Common myeloid progenitor, CD34-positive (primary cell): ENCODE measurements around the gene MICAL3.
"Not testable (repeated sequence)": the region's sequence is repeated elsewhere in the genome, so short reads cannot be mapped to it uniquely, and the experiment has no call there.

ENCODE experiments used
- CTCF ChIA-PET: fragments of 350-600 bp; sonication (Branson Sonifier 250); formaldehyde crosslinking; loops from one replicate; lab custom pipeline; 2021; ENCODE audit warnings: antibody characterized with exemption; lab: Charles Lee
- POLR2A ChIA-PET: fragments of 350-600 bp; sonication (Branson Sonifier 250); formaldehyde crosslinking; loops from one replicate; lab custom pipeline; 2021; ENCODE audit warnings: antibody characterized with exemption; lab: Charles Lee
- DNase-seq, 3 donors: peaks; one replicate each; pipeline versions ENCODE4 v3.0.0 to v3.0.0-alpha.2; 2013
- H3K27ac ChIP-seq, 2 experiments: 1 replicate in 1 of 2; 2 replicates in 1 of 2; pipeline ENCODE4 v1.7.0; 2013; ENCODE audit warnings: inconsistent platforms in 2 of 2, low read length in 2 of 2, mild to moderate bottlenecking in 2 of 2, low read depth in 1 of 2, moderate library complexity in 1 of 2; ENCODE audit not compliant: severe bottlenecking in 2 of 2, insufficient read depth in 1 of 2, poor library complexity in 1 of 2
- H3K27me3 ChIP-seq, 5 experiments: replicated peaks in 2 of 5; 1 replicate in 3 of 5; 2 replicates in 2 of 5; pipeline versions ENCODE4 v1.6.1 to v1.7.0; 2013; ENCODE audit warnings: low read length in 4 of 5, mild to moderate bottlenecking in 2 of 5, moderate library complexity in 2 of 5, inconsistent platforms in 1 of 5; ENCODE audit not compliant: insufficient read depth in 5 of 5, control insufficient read depth in 4 of 5
- H3K36me3 ChIP-seq, 4 experiments: 1 replicate in 2 of 4; 2 replicates in 2 of 4; pipeline versions ENCODE4 v1.6.1 to v1.7.0; 2013; ENCODE audit warnings: low read length in 3 of 4, control low read depth in 1 of 4, mild to moderate bottlenecking in 1 of 4; ENCODE audit not compliant: control insufficient read depth in 4 of 4, insufficient read depth in 4 of 4
- H3K4me1 ChIP-seq, 4 experiments: 1 replicate in 3 of 4; 2 replicates in 1 of 4; pipeline versions ENCODE4 v1.6.1 to v1.7.1; 2013; ENCODE audit warnings: low read length in 3 of 4, mild to moderate bottlenecking in 3 of 4, control low read depth in 1 of 4, inconsistent platforms in 1 of 4, moderate library complexity in 1 of 4; ENCODE audit not compliant: control insufficient read depth in 4 of 4, insufficient read depth in 4 of 4; ENCODE audit errors: control extremely low read depth in 1 of 4
- H3K4me3 ChIP-seq, 7 experiments: 1 replicate in 4 of 7; 2 replicates in 3 of 7; pipeline versions ENCODE4 v1.5.1 to v1.7.0; 2013; ENCODE audit warnings: mild to moderate bottlenecking in 7 of 7, low read length in 6 of 7, moderate library complexity in 6 of 7, inconsistent platforms in 2 of 7, low read depth in 2 of 7, control low read depth in 1 of 7; ENCODE audit not compliant: insufficient read depth in 4 of 7, control insufficient read depth in 1 of 7; ENCODE audit errors: extremely low read depth in 1 of 7
- H3K9me3 ChIP-seq, 5 experiments: 1 replicate in 4 of 5; 2 replicates in 1 of 5; pipeline versions ENCODE4 v1.6.1 to v1.7.1; 2013; ENCODE audit warnings: low read length in 4 of 5, mild to moderate bottlenecking in 2 of 5, inconsistent platforms in 1 of 5, low read depth in 1 of 5, moderate library complexity in 1 of 5; ENCODE audit not compliant: control insufficient read depth in 4 of 5, insufficient read depth in 2 of 5; ENCODE audit errors: control extremely low read depth in 1 of 5
- WGBS: methylation state at CpG from one replicate; pipeline ENCODE4 v1.1.5; 2013; ENCODE audit not compliant: insufficient coverage; 5-methylcytosine and 5-hydroxymethylcytosine counted together

Gene MICAL3

GRCh38 chr22:18056161-18056666 lies 31.9 kb upstream of the MICAL3 start:
- CTCF ChIA-PET, result interaction anchor here (0.9 to 1.6 kb wide), 3 partner anchors 10 to 226 kb away, joined by 3 to 5 read pairs (median 3); no protein-coding TSS in a partner anchor
- Histone ChIP-seq H3K4me3 (no peak overlapping the region), H3K27ac (no peak overlapping the region), H3K4me1 (peaks cover 0 to 2% (median 0%) of the 10 kb centered on the region in 4 experiments), H3K27me3 (no peaks in the 10 kb centered on the region), H3K9me3 (no peaks in the 10 kb centered on the region), H3K36me3 (no peaks in the 10 kb centered on the region)
- 93% methylated on average over 4 of the region's 4 CpGs for WGBS
- no peak for DNase-seq
- POLR2A ChIA-PET, result no interaction called here

GRCh38 chr22:18055619-18056160 lies 31.3 kb upstream of the MICAL3 start:
- ChIA-PET POLR2A (no interaction called here), CTCF (interaction anchor here (0.9 to 1.6 kb wide), 4 partner anchors 11 to 226 kb away, joined by 3 to 5 read pairs (median 4); no protein-coding TSS in a partner anchor)
- H3K36me3 ChIP-seq, result no peaks in the 10 kb centered on the region
- H3K27ac ChIP-seq, result no peak overlapping the region
- WGBS, result 95% methylated on average over 6 of the region's 7 CpGs
- no peaks in the 10 kb centered on the region for H3K27me3 ChIP-seq
- DNase-seq, result no peak
- no peak overlapping the region for H3K4me3 ChIP-seq
- peaks cover 0 to 2% (median 0%) of the 10 kb centered on the region in 4 experiments for H3K4me1 ChIP-seq
- no peaks in the 10 kb centered on the region for H3K9me3 ChIP-seq

GRCh38 chr22:18053216-18053946 lies 29.0 kb upstream of the MICAL3 start:
- H3K27ac ChIP-seq, H3K4me1 ChIP-seq, H3K9me3 ChIP-seq, DNase-seq, H3K4me3 ChIP-seq, H3K36me3 ChIP-seq, H3K27me3 ChIP-seq, POLR2A ChIA-PET: not testable (repeated sequence)
- WGBS, result 96% methylated on average over 18 of the region's 49 CpGs
- CTCF ChIA-PET, result interaction anchor here (1.1 kb wide), 1 partner anchor 168 kb away, joined by 3 read pairs; no protein-coding TSS in a partner anchor

GRCh38 chr22:18051113-18051512 lies 26.8 kb upstream of the MICAL3 start:
- WGBS, result 93% methylated on average over 5 of the region's 12 CpGs
- H3K27ac ChIP-seq, POLR2A ChIA-PET, H3K27me3 ChIP-seq, H3K9me3 ChIP-seq, H3K4me1 ChIP-seq, DNase-seq, H3K36me3 ChIP-seq, H3K4me3 ChIP-seq: not testable (repeated sequence)
- CTCF ChIA-PET, result interaction anchor here (1.3 kb wide), 1 partner anchor 27 kb away, joined by 3 read pairs; the partner anchor contains the start of gene PEX26

GRCh38 chr22:18050065-18050464 lies 25.7 kb upstream of the MICAL3 start:
- ChIA-PET CTCF (no interaction called here), POLR2A (no interaction called here)
- no peak overlapping the region for H3K4me3 ChIP-seq
- H3K27ac ChIP-seq, result no peak overlapping the region
- DNase-seq, result no peak
- H3K36me3 ChIP-seq, result no peaks in the 10 kb centered on the region
- H3K27me3 ChIP-seq, result peaks cover 0 to 9% (median 3%) of the 10 kb centered on the region in 5 experiments
- 98% methylated on average over 4 of the region's 5 CpGs for WGBS
- H3K4me1 ChIP-seq, result no peaks in the 10 kb centered on the region
- peaks cover 0 to 6% (median 0%) of the 10 kb centered on the region in 5 experiments for H3K9me3 ChIP-seq

GRCh38 chr22:18048441-18048898 lies 24.1 kb upstream of the MICAL3 start:
- no peak overlapping the region for H3K4me3 ChIP-seq
- H3K9me3 ChIP-seq, result peaks cover 0 to 6% (median 0%) of the 10 kb centered on the region in 5 experiments
- no peak overlapping the region for H3K27ac ChIP-seq
- ChIA-PET POLR2A (no interaction called here), CTCF (no interaction called here)
- WGBS, result 54% methylated on average over 23 of the region's 29 CpGs
- no peaks in the 10 kb centered on the region for H3K36me3 ChIP-seq
- no peaks in the 10 kb centered on the region for H3K4me1 ChIP-seq
- peaks cover 0 to 9% (median 3%) of the 10 kb centered on the region in 5 experiments for H3K27me3 ChIP-seq
- DNase-seq, result peak in 1 of 3 donors; percentile 26

- ChIA-PET POLR2A (interaction anchor here (0.7 kb wide), 1 partner anchor 21 kb away, joined by 3 read pairs; no protein-coding TSS in a partner anchor), CTCF (no interaction called here)
- 97% methylated on average over 3 of the region's 9 CpGs for WGBS
Measured at GRCh38 chr22:18048041-18048440, 23.7 kb upstream of the MICAL3 start.

More at GRCh38 chr22:18048041-18048440, 23.7 kb upstream of the MICAL3 start:
- no peak for DNase-seq
- H3K27ac ChIP-seq, result no peak overlapping the region
- peaks cover 0 to 9% (median 3%) of the 10 kb centered on the region in 5 experiments for H3K27me3 ChIP-seq
- no peak overlapping the region for H3K4me3 ChIP-seq
- H3K36me3 ChIP-seq, result no peaks in the 10 kb centered on the region
- H3K9me3 ChIP-seq, result peaks cover 0 to 6% (median 0%) of the 10 kb centered on the region in 5 experiments
- no peaks in the 10 kb centered on the region for H3K4me1 ChIP-seq
